ENCODE results near the gene VEGFA.

The VEGFA gene

GRCh38 chr6:43806758-43807227 is 36.8 kb downstream of the VEGFA start:
- Histone ChIP-seq H3K27me3 (ENCODE audit: insufficient read depth, poor library complexity, severe bottlenecking) (no peaks in the 10 kb centered on the region), H3K4me3 (replicated peaks; ENCODE audit: insufficient read depth, low read length) (no peak overlapping the region), H3K27ac (replicated peaks) (no peak overlapping the region)
- DNase-seq (ENCODE audit: low read depth in 1 of 2, low spot score in 1 of 2) = no peak
- TF ChIP-seq REST (IDR thresholded peaks at IDR 0.05; ENCODE audit: insufficient replicate concordance, low read depth) (no peak), POLR2AphosphoS5 (IDR thresholded peaks at IDR 0.05; ENCODE audit: low read depth) (no peak), SPI1 (IDR thresholded peaks at IDR 0.05; ENCODE audit: borderline replicate concordance, low read depth) (no peak), CTCF (IDR thresholded peaks at IDR 0.05; ENCODE audit: insufficient read depth, low read length) (no peak), GABPA (IDR thresholded peaks at IDR 0.05; ENCODE audit: low read depth) (no peak)

- DNase-seq (ENCODE audit: low read depth in 1 of 2, low spot score in 1 of 2) = peak in 1 of 2 experiments; percentile 37
- TF ChIP-seq CTCF (IDR thresholded peaks at IDR 0.05; ENCODE audit: insufficient read depth, low read length) (no peak), REST (IDR thresholded peaks at IDR 0.05; ENCODE audit: insufficient replicate concordance, low read depth) (no peak), SPI1 (IDR thresholded peaks at IDR 0.05; ENCODE audit: borderline replicate concordance, low read depth) (no peak), POLR2AphosphoS5 (IDR thresholded peaks at IDR 0.05; ENCODE audit: low read depth) (no peak), GABPA (IDR thresholded peaks at IDR 0.05; ENCODE audit: low read depth) (no peak)
- no peaks in the 10 kb centered on the region for H3K27me3 ChIP-seq (ENCODE audit: insufficient read depth, poor library complexity, severe bottlenecking)
- no peak overlapping the region for H3K27ac ChIP-seq (replicated peaks)
- no peak overlapping the region for H3K4me3 ChIP-seq (replicated peaks; ENCODE audit: insufficient read depth, low read length)
Measured at GRCh38 chr6:43807228-43808061, 37.4 kb downstream of the VEGFA start.

GRCh38 chr6:43808412-43808811 is 38.4 kb downstream of the VEGFA start:
- H3K4me3 ChIP-seq (replicated peaks; ENCODE audit: insufficient read depth, low read length) = no peak overlapping the region
- TF ChIP-seq REST (IDR thresholded peaks at IDR 0.05; ENCODE audit: insufficient replicate concordance, low read depth) (no peak), SPI1 (IDR thresholded peaks at IDR 0.05; ENCODE audit: borderline replicate concordance, low read depth) (no peak), POLR2AphosphoS5 (IDR thresholded peaks at IDR 0.05; ENCODE audit: low read depth) (no peak), CTCF (IDR thresholded peaks at IDR 0.05; ENCODE audit: insufficient read depth, low read length) (no peak)
- no peak overlapping the region for H3K27ac ChIP-seq (replicated peaks)
- DNase-seq (ENCODE audit: low read depth in 1 of 2, low spot score in 1 of 2) = no peak
- H3K27me3 ChIP-seq (ENCODE audit: insufficient read depth, poor library complexity, severe bottlenecking) = no peaks in the 10 kb centered on the region

All from HL-60 (cell line).